ENCODE results near the gene XPO5. TPM values are rescaled to one million over a fixed set of nuclear protein-coding genes. Genes with fewer than 3 reads are reported as not detected.

Gene XPO5
- total and polyA plus RNA-seq, 9 of the 15 experiments (the other 6 are each of a cell fraction or from before 2014, with no cell fraction given) = 36.0 to 170 (median 99.1) TPM

- TF ChIP-seq HBP1 (CRISPR knock-in tag; IDR thresholded peaks at IDR 0.05) = 0 out of 2 replicates have a peak, but pooled peaks have one; percentile 27
- peak; percentile 65; the same call in 1 of the 2 replicates for TF ChIP-seq LCOR (CRISPR knock-in tag; IDR thresholded peaks at IDR 0.05)
- 0 out of 2 replicates have a peak, but pooled peaks have one; percentile 53 for TF ChIP-seq ELF4 (CRISPR knock-in tag; IDR thresholded peaks at IDR 0.05)
- 0 out of 2 replicates have a peak, but pooled peaks have one; percentile 31 for TF ChIP-seq SMARCA4 (IDR thresholded peaks at IDR 0.05)
- no peak for TF ChIP-seq ATF3 (IDR thresholded peaks at IDR 0.05)
- 0 out of 2 replicates have a peak, but pooled peaks have one; percentile 54 for TF ChIP-seq ATF3 (CRISPR knock-in tag; conservative IDR thresholded peaks at IDR 0.05)
- peak; percentile 14 for TF ChIP-seq CHD1 (IDR thresholded peaks at IDR 0.05; ENCODE audit: low read length)
- peak; percentile 71; the same call in 1 of the 2 replicates for TF ChIP-seq THRB (CRISPR knock-in tag; conservative IDR thresholded peaks at IDR 0.05)
- no peak for TF ChIP-seq ETS1 (conservative IDR thresholded peaks at IDR 0.05; ENCODE audit: control insufficient read depth, low read depth, low read length)
Observed at GRCh38 chr6:43517505-43518357, 58.1 kb downstream of the XPO5 start (continued).
